ENCODE results near the gene FRMPD2. TPM values are rescaled to one million over a fixed set of nuclear protein-coding genes. Genes with fewer than 3 reads are reported as not detected.

FRMPD2 gene
- total and polyA plus RNA-seq, 12 donors, result under 0.01 to 0.55 TPM; not detected in 10

- Histone ChIP-seq H3K27me3 (no peaks in the 10 kb centered on the region), H3K4me3 (no peak overlapping the region), H3K4me1 (replicated peaks in 1 of 2) (no peaks in the 10 kb centered on the region), H3K9me3 (replicated peaks in 1 of 3) (no peaks in the 10 kb centered on the region), H3K27ac (no peak overlapping the region), H3K36me3 (replicated peaks in 1 of 2) (no peaks in the 10 kb centered on the region)
- DNase-seq, result no peak
- 71 to 80% (median 75%) methylated on average over 1 of the region's 1 CpG for WGBS, 4 donors
- intact Hi-C loops (cut with DNase I), result no loop called here
- no peak for TF ChIP-seq CTCF (IDR thresholded peaks at IDR 0.05)
- TF ChIP-seq POLR2A (IDR thresholded peaks at IDR 0.05), result no peak
Measured at GRCh38 chr10:48213047-48213446, 61.4 kb downstream of the FRMPD2 start.

GRCh38 chr10:48211777-48212176 is 62.7 kb downstream of the FRMPD2 start:
- intact Hi-C loops (cut with DNase I), result no loop called here
- no peak overlapping the region for H3K27ac ChIP-seq
- 94 to 98% (median 94%) methylated on average over 7 of the region's 7 CpGs for WGBS, 4 donors

GRCh38 chr10:48210966-48211365 is 63.5 kb downstream of the FRMPD2 start:
- no peaks in the 10 kb centered on the region for H3K9me3 ChIP-seq (replicated peaks in 1 of 3)
- H3K36me3 ChIP-seq (replicated peaks in 1 of 2), result no peaks in the 10 kb centered on the region
- no peak overlapping the region for H3K4me3 ChIP-seq
- H3K27me3 ChIP-seq, result no peaks in the 10 kb centered on the region
- WGBS, 4 donors, result 91 to 96% (median 94%) methylated on average over 2 to 5 of the region's 5 CpGs
- DNase-seq, result no peak
- peaks cover 0 to 8% of the 10 kb centered on the region in 2 donors for H3K4me1 ChIP-seq (replicated peaks in 1 of 2)
- intact Hi-C loops (cut with DNase I), result no loop called here
- TF ChIP-seq CTCF (IDR thresholded peaks at IDR 0.05), result no peak
- no peak for TF ChIP-seq POLR2A (IDR thresholded peaks at IDR 0.05)
- H3K27ac ChIP-seq, result no peak overlapping the region

More at GRCh38 chr10:48211777-48212176, 62.7 kb downstream of the FRMPD2 start:
- H3K4me3 ChIP-seq, result no peak overlapping the region
- H3K9me3 ChIP-seq (replicated peaks in 1 of 3), result no peaks in the 10 kb centered on the region
- DNase-seq, result no peak
- no peak for TF ChIP-seq CTCF (IDR thresholded peaks at IDR 0.05)
- H3K36me3 ChIP-seq (replicated peaks in 1 of 2), result no peaks in the 10 kb centered on the region
- no peaks in the 10 kb centered on the region for H3K4me1 ChIP-seq (replicated peaks in 1 of 2)
- H3K27me3 ChIP-seq, result no peaks in the 10 kb centered on the region

GRCh38 chr10:48210391-48210790 is 64.1 kb downstream of the FRMPD2 start:
- 80 to 94% (median 88%) methylated on average over 9 of the region's 9 CpGs for WGBS, 4 donors
- no peak for DNase-seq
- intact Hi-C loops (cut with DNase I), result no loop called here

More at GRCh38 chr10:48210391-48210790, 64.1 kb downstream of the FRMPD2 start:
- Histone ChIP-seq H3K9me3 (replicated peaks in 1 of 3) (no peaks in the 10 kb centered on the region), H3K27me3 (no peaks in the 10 kb centered on the region), H3K36me3 (replicated peaks in 1 of 2) (no peaks in the 10 kb centered on the region), H3K27ac (no peak overlapping the region), H3K4me1 (replicated peaks in 1 of 2) (peaks cover 0 to 10% of the 10 kb centered on the region in 2 donors), H3K4me3 (no peak overlapping the region)
- no peak for TF ChIP-seq POLR2A (IDR thresholded peaks at IDR 0.05)
- no peak for TF ChIP-seq CTCF (IDR thresholded peaks at IDR 0.05)

All from adrenal gland (tissue), 12 donors.